ENCODE results near the gene SLC25A5. TPM values are rescaled to one million over a fixed set of nuclear protein-coding genes. Genes with fewer than 3 reads are reported as not detected.

Gene SLC25A5
- total RNA-seq, 4 donors from 2014 or later: 122 to 195 (median 147) TPM

DNA sequence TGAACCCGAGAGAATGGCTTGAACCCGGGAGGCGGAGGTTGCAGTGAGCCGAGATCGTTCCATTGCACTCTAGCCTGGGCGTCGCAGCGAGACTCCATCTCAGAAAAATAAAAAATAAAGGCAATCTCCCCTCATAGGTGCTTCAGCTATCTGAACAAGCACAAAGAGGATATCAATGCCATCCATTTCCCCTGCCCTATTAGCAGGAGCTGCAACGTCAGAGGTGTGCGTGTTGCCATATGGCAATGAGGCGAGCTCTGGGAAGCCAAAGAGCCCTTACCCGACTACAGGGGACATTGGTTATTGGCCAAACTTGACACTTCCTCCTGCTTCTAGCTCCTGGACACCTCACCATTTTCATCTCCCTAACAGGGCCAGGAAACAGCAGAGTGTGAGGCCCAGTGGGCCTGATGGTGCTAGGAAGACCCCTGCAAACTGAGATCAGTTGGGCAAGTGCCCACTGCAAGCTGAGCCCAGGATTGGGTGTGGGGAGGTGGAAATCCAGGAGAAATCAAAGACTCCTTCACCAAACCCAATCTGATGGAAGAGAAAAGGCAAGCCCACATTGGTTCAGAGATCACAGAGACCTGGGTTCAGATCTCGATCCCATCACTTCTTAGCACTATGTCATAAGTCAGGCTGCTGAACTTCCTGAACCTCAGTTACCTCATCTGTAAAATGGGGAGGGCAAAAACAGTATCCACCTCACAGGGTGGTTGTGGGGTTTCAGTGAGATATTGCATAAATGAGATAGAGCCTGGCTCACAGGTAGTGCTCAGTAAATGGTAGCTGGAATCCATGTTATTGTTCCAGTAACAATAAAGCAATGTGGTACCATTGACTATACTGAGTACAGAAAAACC lies 21.2 kb downstream of the SLC25A5 start:
- TF ChIP-seq, protein P1, sequence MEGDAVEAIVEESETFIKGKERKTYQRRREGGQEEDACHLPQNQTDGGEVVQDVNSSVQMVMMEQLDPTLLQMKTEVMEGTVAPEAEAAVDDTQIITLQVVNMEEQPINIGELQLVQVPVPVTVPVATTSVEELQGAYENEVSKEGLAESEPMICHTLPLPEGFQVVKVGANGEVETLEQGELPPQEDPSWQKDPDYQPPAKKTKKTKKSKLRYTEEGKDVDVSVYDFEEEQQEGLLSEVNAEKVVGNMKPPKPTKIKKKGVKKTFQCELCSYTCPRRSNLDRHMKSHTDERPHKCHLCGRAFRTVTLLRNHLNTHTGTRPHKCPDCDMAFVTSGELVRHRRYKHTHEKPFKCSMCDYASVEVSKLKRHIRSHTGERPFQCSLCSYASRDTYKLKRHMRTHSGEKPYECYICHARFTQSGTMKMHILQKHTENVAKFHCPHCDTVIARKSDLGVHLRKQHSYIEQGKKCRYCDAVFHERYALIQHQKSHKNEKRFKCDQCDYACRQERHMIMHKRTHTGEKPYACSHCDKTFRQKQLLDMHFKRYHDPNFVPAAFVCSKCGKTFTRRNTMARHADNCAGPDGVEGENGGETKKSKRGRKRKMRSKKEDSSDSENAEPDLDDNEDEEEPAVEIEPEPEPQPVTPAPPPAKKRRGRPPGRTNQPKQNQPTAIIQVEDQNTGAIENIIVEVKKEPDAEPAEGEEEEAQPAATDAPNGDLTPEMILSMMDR (IDR thresholded peaks at IDR 0.05; ENCODE audit: low read depth): no peak

DNA sequence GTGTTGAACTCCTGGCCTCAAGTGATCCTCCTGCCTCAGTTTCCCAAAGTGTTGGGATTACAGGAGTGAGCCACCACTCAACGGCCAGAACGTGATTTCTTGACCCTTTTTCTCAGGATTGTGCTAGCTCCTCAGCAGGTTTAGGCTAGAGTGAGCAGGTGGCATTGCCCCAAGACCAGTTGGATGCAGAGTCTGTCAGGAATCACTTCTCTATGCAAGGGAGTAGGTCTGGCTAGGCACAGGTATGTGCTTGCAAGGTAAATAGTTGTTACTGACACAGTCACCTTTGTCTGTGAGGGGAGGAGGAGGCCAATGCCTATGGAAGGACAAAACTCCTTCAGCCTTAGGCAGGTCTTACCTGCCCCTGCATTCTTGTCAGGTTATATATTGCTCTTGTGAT lies 24.2 kb downstream of the SLC25A5 start:
- TF ChIP-seq, protein P1 (IDR thresholded peaks at IDR 0.05; ENCODE audit: low read depth): no peak

DNA sequence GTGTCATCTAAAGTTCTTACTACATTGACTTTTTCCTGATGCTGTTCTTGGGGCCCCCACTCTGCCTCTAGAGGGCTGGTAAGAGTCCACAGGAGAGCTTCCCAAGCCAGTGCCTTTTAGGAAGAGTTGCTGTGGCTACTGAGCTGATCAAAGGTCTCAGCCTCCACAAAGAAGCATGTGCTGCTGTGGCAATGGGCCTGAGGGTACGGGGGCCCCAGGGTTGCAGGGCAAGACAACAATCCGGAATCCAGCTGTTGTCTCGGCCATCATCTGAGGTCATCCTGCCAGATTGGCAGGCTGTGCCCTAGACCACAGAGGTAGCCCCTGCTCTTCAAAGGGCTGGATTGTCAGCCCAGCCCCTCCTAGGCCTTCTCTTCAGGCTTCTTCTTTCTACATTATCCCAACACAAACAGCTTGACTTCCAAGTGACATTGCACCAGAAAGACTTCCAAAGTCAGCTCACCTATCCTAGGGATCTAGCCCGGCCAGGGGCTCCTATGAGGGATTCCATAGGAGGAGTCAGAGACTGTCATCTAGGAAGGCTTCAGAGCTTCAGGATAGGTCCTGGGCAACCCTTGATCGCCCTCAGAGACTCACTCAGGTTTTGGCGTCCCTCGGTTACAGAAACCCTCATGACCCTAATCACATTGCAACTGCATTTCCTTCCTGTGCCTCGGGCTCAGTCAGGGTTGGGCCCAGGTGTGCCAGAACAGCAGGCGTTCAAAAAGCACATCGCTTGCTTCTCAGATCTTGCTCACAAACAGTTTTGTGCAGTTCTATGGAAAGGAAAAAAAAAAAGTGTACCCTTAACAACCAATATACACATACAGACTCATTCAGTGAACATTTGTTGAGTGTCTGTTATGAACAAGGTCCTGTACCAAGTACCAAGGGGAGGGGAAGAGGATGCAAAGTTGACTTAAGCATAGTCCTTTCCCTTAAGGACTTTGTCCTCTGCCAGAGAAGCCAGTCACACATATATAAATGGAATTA lies 27.8 kb downstream of the SLC25A5 start:
- TF ChIP-seq, protein P1 (IDR thresholded peaks at IDR 0.05; ENCODE audit: low read depth): no peak

DNA sequence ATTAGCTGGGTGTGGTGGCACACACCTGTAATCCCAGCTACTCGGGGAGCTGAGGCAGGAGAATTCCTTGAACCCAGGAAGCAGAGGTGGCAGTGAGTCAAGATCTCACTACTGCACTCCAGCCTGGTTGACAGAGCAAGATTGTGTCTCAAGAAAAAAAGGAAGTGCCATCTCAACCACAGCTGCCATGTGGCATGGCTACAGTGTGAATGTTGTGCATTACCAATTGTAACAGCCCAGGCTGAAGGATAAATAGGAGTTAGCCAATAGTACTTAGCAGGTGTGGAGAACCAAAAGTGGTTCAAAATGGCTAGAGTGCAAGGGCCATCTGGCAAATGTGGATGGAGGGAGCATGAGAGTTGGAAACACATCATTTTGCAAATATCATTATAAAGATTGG lies 28.9 kb downstream of the SLC25A5 start:
- TF ChIP-seq, protein P1 (IDR thresholded peaks at IDR 0.05; ENCODE audit: low read depth): no peak

DNA sequence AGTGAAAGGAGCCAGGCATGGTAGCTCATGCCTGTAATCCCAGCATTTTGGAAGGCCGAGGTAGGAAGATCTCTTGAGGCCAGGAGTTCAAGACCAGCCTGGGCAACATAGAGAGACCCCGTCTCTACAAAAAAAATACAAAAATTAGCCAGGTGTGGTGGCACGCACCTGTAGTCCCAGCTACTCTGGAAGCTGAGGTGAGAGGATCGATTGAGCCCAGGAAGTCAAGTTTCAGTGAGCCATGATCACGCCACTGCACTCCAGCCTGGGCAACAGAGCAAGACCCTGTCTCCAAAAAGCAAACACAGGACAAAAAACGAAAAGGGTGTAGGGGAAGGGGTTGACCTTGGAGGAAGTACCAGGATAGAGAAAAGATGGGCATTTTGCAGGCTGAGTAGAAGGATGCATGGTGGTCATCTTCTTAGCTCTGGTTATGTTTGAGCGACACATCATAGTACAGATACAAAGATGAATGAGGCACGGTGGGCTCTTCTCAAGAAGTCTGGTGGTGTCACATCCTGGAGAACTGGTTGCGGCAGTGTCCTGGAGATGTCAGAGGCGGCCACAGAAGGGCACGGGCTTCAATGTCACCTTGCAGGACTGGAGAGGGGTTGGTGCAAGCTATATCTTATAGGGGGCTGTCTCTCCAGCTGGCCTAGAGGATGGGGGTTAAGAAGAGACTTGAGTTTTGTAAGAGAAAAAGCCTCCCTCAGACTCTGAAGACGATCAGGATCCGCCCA lies 32.0 kb downstream of the SLC25A5 start:
- TF ChIP-seq, protein P1 (IDR thresholded peaks at IDR 0.05; ENCODE audit: low read depth): no peak

DNA sequence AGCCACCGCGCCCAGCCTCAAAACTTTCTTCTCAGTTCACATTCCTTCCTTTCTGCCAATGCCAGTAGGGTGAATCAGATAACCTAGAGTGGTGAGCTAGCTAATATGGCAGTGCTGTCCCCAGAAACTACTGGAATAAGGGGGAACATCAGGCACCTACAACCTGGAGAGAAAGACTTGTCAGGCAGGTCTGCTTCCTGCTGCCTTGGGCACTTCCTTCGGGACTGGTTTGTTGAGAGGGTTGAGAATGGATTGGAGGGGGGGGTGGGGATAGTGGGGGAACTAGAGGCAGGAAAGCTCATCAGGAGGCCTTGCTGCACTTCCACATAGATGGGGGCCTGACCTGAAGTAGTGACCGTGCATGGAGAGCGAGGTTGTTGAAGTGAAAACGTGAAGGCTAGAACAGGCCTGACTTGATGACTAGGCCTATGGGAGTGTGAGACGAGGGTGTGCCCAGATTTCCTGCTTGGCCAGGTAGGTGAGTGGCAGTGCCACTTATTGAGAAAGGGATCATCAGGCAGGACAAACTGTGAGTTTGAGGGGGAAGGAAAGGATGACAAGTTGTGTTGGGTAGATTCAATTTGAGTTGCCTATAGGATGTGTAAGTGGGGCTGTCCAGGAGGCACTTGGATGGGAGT lies 33.4 kb downstream of the SLC25A5 start:
- TF ChIP-seq, protein P1 (IDR thresholded peaks at IDR 0.05; ENCODE audit: low read depth): no peak
